K562 (cell line): ENCODE results near the gene CCDC136. TPM values are rescaled to one million over a fixed set of nuclear protein-coding genes. Genes with fewer than 3 reads are reported as not detected.

Source experiments
- BRD4 ChIP-seq: fragments of 200-600 bp; sonication (generic); IDR thresholded peaks from 2 replicates; pipeline ENCODE4 v1.6.1; 2017; ENCODE audit warnings: inconsistent platforms
- CLOCK ChIP-seq: fragments of 250-450 bp; sonication (Bioruptor Pico); IDR thresholded peaks from 2 replicates; pipeline ENCODE4 v1.4.0; 2020; ENCODE audit warnings: mild to moderate bottlenecking, moderate library complexity, borderline replicate concordance
- CUX1 ChIP-seq: fragments of 200-800 bp; sonication (Bioruptor generic); IDR thresholded peaks from 2 replicates; pipeline ENCODE4 v1.6.1; 2016; ENCODE audit warnings: missing genetic modification characterization, missing compliant biosample characterization
- ESRRB ChIP-seq: fragments of 250-450 bp; sonication (Bioruptor Pico); IDR thresholded peaks from 2 replicates; pipeline ENCODE4 v1.5.0; 2020; ENCODE audit warnings: mild to moderate bottlenecking, moderate library complexity, borderline replicate concordance
- FOXK1 ChIP-seq: sonication (generic); formaldehyde crosslinking; IDR thresholded peaks from 2 replicates; pipeline ENCODE4 v1.8.0; 2022; ENCODE audit warnings: missing genetic modification reagents, mild to moderate bottlenecking, borderline replicate concordance
- HDGF ChIP-seq: fragments of 450-650 bp; IDR thresholded peaks from 2 replicates; pipeline ENCODE4 v1.6.1; 2016
- HLTF ChIP-seq: fragments of 450-650 bp; IDR thresholded peaks from 2 replicates; pipeline ENCODE4 v1.6.1; 2016
- HMGN3 ChIP-seq: IDR thresholded peaks from 2 replicates; pipeline ENCODE4 v1.6.1; 2011; ENCODE audit warnings: borderline replicate concordance, low read depth, mild to moderate bottlenecking, mixed read lengths, low read length; ENCODE audit not compliant: insufficient read length; ENCODE audit errors: extremely low read depth
- HNRNPLL ChIP-seq: fragments of 200-400 bp; formaldehyde crosslinking; IDR thresholded peaks from 2 replicates; pipeline ENCODE4 v1.6.1; 2017; ENCODE audit warnings: low read length, low read depth, mild to moderate bottlenecking; ENCODE audit not compliant: poor library complexity, severe bottlenecking
- JUN ChIP-seq, 2 experiments: sonication (generic) in 1 of 2; formaldehyde crosslinking in 1 of 2; IDR thresholded peaks; 2 replicates each; pipeline versions ENCODE4 v1.6.1 to v1.8.0; 2012 to 2022; ENCODE audit warnings: borderline replicate concordance in 2 of 2, mild to moderate bottlenecking in 2 of 2, improper control_type of control experiment in 1 of 2, low read depth in 1 of 2, low read length in 1 of 2, missing genetic modification reagents in 1 of 2
- JUND ChIP-seq, 2 experiments: IDR thresholded peaks; 2 replicates in 1 of 2; 3 replicates in 1 of 2; pipeline ENCODE4 v1.6.1; 2011; ENCODE audit warnings: borderline replicate concordance in 2 of 2, low read depth in 2 of 2, low read length in 2 of 2, improper control_type of control experiment in 1 of 2, missing biosample characterization in 1 of 2, missing genetic modification characterization in 1 of 2, missing genetic modification reagents in 1 of 2
- MTF1 ChIP-seq: fragments of 250-450 bp; sonication (Bioruptor Pico); IDR thresholded peaks from 2 replicates; pipeline ENCODE4 v1.9.0; 2021; ENCODE audit warnings: moderate library complexity, mild to moderate bottlenecking, inconsistent platforms, borderline replicate concordance
- TBL1XR1 ChIP-seq, 2 experiments: IDR thresholded peaks; 2 replicates each; pipeline ENCODE4 v1.6.1; 2012; ENCODE audit warnings: improper control_type of control experiment in 2 of 2, low read length in 2 of 2, mild to moderate bottlenecking in 1 of 2
- TCF7 ChIP-seq: sonication (generic); IDR thresholded peaks from 2 replicates; pipeline ENCODE4 v1.6.1; 2016; ENCODE audit warnings: antibody characterized with exemption, borderline replicate concordance
- ZNF24 ChIP-seq: fragments of 450-650 bp; IDR thresholded peaks from 2 replicates; pipeline ENCODE4 v1.6.1; 2016
- ZNF551 ChIP-seq: fragments of 250-450 bp; sonication (Bioruptor Pico); IDR thresholded peaks from 2 replicates; pipeline ENCODE4 v1.5.0; 2021; ENCODE audit warnings: mild to moderate bottlenecking, moderate library complexity
- ZNF79 ChIP-seq: fragments of 250-450 bp; sonication (Bioruptor Pico); IDR thresholded peaks from 2 replicates; pipeline ENCODE4 v1.4.0; 2020; ENCODE audit warnings: low read depth, mild to moderate bottlenecking, moderate library complexity
- ZSCAN29 ChIP-seq: fragments of 450-650 bp; IDR thresholded peaks from 2 replicates; pipeline ENCODE4 v1.6.1; 2017
- polyA plus RNA-seq, 8 experiments: library from polyadenylated mRNA; depleted of rRNA in 4 of 8; stranded (reverse) in 5 of 8; unstranded in 3 of 8; fragments of >200 nt; fragmentation: Nextera tagmentation in 2 of 8; fragmentation: Illumina TruSeq in 1 of 8; extraction: Ambion mirVana in 2 of 8; extraction: Trizol in 1 of 8; gene quantifications; 2 replicates each; pipeline versions ENCODE4 v1.2.1 to v1.2.3, GENCODE V29; 2011 to 2014; ENCODE audit warnings: inconsistent platforms in 1 of 8, missing spikeins in 1 of 8
- total RNA-seq, 7 experiments: library from RNA; depleted of rRNA in 6 of 7; stranded (reverse); fragments of >200 nt in 6 of 7; fragmentation: Illumina TruSeq in 2 of 7; extraction: Trizol in 2 of 7; gene quantifications; 2 replicates each; pipeline versions ENCODE4 v1.2.1 to v1.2.3, GENCODE V29; 2011 to 2021; ENCODE audit warnings: low replicate concordance in 1 of 7

CCDC136 gene
- total and polyA plus RNA-seq, 9 of the 15 experiments (the other 6 are each of a cell fraction or from before 2014, with no cell fraction given): 2.4 to 40.8 (median 26.5) TPM

GRCh38 chr7:128831178-128831993 is 39.6 kb downstream of the CCDC136 start (continued):
- TF ChIP-seq CUX1 (CRISPR knock-in tag) (no peak), JUN (IDR thresholded peaks at IDR 0.05; ENCODE audit: borderline replicate concordance, low read depth, low read length) (no peak), JUN (CRISPR knock-in tag; IDR thresholded peaks at IDR 0.05; ENCODE audit: borderline replicate concordance) (no peak), ZNF551 (CRISPR knock-in tag) (no peak), TCF7 (peak; percentile 46; the same call in 1 of the 2 replicates), TBL1XR1 (IDR thresholded peaks at IDR 0.05; ENCODE audit: low read length in 2 of 2) (peak in 1 of 2 experiments; percentile 12; a peak in 2 of 4 replicates), JUND (IDR thresholded peaks at IDR 0.05; ENCODE audit: borderline replicate concordance, low read depth, low read length) (peak; percentile 15), JUND (tag; IDR thresholded peaks at IDR 0.05; ENCODE audit: borderline replicate concordance, low read depth, low read length) (peak; percentile 25; the same call in 1 of the 3 replicates), ZNF24 (no peak), BRD4 (peak; percentile 83), ZSCAN29 (no peak), MTF1 (CRISPR knock-in tag) (no peak), HLTF (0 out of 2 replicates have a peak, but pooled peaks have one; percentile 8), HMGN3 (peak; percentile 66), ZNF79 (CRISPR knock-in tag) (no peak), CLOCK (CRISPR knock-in tag) (no peak), FOXK1 (no peak), HDGF (peak; percentile 20; the same call in 1 of the 2 replicates), ESRRB (CRISPR knock-in tag) (no peak), HNRNPLL (peak; percentile 27)
